NCI-H226 (cell line): Measurements from ENCODE around the gene PNCK.
"Not testable (repeated sequence)": the region's sequence is repeated elsewhere in the genome, so short reads cannot be mapped to it uniquely, and the experiment has no call there.

Experiments used
- DNase-seq: peaks from one replicate; pipeline ENCODE4 v3.0.0-alpha.2; 2015

The PNCK gene

DNA sequence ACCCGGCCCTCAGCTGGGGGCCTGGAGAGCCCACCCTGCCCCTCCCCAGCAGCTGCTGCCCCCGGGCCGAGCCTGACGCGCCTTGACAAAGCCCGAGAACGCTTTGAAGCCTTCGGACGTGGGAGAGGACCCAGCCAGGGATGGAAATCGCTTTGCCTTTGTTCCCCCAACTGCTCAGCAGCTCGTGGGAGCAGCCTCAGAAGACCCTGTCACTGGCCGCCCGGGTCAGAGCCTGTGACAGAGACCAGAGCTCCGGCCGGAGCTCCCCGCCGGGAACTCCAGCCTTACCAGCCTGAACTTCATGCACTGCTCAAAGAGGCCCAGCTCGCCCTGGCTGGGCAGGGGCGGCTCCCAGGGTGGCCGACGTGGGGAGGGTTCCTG is 11.5 kb upstream of the PNCK start:
- DNase-seq = no peak

DNA sequence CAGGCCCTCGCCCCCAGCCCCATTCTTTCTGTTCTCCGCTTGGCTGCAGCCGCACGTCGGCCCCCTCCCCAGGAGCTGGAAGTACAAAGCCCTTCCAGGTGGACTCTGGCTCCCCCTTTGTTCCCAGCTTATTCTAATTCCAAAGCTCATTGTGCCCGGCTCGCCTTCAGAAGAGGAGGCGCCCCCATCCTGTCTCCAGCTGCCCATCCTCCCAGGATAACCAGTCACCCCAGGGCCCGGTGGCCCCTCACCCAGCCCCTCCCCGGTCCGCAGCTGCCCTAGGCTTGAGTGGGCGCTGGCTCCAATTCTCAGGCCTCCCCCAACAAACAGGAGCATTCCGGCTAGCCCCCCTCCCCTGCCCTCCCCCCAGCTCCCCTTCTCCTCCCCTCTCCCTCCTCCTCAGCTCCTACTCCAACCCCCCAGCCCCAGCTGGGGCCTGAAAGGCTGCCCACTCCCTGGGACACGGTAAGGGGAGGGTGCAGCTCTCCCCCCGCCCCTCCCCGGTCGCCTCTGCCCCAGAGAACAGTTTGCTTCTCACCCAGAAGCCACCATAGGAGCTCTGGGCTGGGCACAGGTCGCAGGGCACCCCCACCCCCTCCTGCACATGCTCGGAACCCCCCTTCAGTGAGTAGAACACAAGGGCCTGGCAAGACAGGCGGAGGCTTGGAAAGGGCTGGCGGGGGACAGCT is 11.0 kb upstream of the PNCK start:
- no peak for DNase-seq

DNA sequence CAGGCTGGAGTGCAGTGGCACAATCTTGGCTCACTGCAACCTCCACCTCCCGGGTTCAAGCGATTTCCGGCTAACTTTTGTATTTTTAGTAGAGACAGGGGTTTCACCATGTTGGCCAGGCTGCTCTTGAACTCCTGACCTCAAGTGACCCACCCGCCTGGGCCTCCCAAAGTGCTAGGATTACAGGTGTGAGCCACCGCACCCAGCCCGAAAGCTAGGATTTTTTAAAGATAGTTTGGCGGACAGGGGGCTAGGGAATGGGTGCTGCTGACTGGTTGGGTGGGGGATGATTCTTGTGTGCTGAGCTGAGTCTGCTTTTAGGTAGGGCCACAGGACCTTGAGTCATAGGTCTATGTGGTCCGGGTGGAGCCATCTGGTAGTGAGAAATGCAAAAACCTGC is 9.9 kb upstream of the PNCK start:
- not testable (repeated sequence) for DNase-seq

DNA sequence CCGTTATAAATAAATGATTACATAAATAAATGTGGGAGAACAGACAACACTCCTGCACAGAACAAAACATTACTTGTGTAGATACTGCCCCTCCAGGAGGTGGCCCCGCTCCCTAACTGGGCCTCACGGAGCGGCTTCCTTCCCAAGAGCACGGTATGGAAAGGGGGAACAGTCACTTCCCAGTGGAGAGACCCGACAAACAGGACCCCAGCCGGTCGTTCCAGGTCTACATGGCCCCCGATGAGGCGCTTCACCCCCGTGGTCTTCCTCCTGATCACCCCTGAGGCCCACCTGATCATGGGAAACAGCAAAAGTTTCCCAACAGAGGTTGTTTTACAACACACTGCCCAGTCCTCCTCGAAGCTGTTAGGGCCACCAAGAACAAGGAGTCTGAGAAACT is 7.6 kb upstream of the PNCK start:
- DNase-seq = no peak

DNA sequence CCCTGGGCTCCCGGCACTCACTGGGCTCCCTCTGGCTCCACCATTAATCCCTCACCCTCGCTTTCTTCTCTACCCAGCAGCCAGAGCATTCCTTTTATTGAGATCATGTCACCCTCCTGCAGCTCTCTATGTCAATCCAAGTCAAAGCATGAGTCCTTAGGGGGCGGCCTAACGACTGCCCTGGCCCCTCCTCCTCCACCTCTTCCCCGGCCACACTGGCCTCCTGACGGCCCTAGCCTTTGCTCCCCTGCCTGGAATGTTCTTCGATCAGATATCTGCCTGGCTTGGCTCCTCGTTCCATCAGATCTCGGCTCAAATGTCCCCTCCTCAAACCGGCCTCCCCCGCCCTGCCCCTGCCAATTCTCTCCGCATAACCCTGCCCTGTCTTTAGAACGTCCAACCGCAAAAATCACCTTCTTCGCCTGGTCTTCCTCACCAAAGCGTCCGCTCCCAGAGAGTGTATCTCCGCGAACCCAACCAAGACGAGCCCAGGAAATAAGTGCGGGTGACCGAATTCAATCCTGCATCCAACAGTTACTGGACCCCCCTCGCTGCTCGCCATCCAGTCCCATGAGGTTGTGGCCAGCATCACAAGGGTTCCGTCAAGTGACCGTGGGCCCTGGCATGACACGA is 722 bp upstream of the PNCK start:
- no peak for DNase-seq

DNA sequence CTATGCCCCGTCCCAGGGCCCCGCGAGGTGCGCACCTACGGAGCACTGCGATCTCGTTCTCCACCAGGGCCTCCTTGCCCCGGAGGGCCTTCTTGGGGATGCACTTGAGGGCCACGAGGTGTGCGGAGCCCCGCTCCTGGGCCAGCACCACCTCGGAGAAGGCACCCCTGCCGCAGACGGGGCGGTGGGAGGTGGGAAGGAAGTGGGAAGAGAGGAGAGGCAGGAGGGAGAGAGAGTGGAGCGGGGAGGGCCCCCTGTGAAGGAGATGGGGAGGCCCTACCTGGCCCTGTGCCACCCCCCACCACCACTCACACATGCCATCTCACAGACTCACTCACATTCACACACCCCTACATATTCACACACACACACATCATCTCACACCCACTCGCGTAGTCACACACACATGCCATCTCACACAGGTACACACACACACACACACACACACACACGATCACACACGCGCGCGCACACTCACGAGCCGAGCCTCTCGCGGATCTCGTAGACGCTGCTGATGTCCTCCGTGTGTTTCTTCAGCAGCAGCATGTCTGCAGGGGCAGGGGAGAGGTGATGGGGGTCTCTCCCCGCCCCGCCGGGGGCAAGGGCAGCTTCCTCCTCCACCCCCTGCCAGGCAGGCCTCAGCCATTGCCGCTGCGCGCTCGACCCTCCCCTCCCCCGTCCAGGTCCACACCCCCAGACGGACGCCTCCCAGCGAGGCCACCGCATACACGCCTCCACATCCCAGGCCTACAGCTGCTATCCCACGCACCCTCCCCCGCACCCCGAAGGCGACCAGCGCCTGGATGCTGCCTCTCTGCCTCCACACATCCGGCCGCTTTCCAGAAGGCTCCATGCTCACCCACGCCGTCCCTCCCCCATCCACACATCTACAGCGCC is 834 bp downstream of the PNCK start:
- DNase-seq = no peak

DNA sequence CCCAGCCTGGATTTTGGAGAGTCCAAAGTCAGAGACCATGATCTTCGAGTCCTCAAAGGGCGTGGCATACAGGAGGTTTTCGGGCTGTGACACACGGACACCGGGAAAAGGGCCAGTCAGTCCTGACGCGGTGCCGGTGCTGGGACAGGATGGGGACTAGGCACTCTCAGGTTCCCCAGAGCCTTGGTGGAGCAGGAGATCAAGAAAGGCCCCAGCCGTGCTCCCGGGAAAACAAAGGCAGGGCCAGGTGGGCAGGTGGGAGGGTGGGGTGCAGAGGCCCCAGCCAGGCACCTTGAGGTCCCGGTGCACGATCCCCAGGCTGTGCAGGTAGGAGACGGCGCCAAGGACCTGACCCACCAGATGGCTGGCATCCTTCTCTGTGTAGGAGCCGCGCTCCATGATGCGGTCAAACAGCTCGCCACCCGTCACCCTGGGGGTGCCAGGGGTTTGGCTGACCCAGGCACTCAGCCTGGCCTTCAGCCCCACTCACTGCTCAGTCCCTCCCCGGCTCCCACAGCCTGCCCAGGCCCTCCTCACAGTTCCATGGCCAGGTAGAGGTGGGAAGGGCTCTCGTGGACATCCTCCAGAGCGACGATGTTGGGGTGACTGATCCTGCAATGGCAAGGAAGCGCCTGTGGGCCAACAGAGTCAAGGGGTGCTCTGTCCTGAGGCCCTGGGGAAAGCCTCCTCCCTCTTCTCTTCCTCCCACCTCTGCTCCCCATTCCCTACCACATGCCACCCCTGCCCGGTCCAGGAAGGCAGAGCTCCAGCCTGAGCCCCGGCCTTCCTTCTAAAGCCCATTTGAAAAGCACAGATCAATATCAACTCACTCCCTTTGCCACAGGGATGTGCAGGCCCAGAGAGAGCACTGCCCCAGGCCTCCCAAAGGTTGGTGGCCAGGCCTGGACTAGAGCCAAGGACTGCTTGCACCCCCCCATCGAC is 1.8 kb downstream of the PNCK start:
- DNase-seq = no peak

DNA sequence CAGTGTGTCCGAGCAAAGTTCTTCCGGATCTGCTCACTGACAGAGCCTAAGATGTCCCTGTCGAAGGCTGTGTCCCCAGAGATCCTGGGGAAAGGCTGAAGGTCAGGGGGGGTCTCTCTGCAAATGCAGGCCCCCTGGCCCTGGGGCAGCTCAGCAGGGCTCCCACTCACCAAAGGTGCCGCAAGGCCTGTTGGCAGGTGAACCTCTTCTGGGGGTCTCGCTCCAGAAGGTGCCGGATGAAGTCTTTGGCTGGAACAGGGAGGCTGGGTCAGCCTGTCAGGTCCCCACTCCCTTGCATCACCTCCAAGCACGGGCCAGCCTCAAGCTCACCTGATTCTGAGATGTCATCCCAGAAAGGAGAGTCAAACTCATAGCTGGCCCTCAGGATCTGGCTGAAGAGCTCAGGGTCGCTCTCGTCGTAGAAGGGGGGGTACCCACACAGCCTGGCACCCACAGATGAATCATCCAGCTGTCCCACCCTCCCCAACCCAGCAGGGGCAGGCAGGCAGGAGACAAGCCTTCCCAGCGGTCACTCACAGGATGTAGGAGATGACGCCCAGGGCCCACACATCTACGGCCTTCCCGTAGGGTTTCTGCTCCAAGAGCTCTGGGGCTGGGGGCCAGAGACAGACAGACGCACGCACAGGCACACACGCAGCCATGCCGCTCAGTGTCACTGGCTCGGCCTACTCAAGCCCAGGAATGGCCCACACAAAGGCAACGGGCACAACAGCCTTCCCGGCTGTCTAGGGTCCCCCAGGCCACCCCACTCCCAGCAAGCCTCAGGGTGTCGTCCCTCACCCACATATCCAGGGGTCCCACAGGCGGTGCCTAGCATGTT is 2.6 kb downstream of the PNCK start:
- no peak for DNase-seq

DNA sequence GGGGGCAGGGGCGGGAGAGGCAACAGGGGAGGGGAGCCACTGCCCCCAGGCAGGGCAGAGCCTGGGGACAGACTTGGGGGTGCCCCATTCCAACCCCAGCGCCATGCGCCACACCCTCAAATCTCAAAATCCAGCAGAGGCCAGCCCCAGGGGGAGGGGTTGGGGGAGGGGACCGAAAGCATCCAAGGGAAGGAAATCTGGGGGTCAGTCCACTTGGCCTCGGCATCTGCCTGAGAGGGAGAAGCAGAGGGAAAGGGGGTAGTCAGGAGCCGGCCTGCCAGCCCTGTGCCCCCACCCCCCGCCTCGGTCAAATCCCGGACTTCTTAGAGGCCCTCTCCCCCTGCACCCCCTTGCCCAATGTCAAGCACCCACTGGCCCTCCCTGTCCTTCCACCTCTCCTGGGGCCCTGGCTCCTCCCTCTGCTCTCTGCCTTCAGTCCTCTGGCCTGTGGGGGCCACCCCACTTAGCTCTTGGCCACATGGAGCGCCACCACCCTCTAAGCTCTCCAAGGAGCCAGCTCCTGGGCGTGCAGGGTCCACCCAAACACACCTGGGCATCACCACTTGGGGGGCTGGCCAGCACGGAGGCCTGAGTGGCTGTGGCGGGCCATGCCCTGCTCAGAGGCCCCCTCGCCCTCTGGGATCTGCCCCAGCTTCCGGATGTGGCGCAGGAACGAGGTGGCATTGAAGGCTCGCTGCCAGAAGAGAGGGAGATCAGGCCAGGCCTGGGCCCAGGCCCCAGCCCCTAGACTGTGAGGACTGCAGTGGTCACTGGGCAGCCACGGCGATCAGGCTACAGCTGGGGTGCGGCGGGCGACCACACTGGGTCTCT is 3.5 kb downstream of the PNCK start:
- DNase-seq = no peak

DNA sequence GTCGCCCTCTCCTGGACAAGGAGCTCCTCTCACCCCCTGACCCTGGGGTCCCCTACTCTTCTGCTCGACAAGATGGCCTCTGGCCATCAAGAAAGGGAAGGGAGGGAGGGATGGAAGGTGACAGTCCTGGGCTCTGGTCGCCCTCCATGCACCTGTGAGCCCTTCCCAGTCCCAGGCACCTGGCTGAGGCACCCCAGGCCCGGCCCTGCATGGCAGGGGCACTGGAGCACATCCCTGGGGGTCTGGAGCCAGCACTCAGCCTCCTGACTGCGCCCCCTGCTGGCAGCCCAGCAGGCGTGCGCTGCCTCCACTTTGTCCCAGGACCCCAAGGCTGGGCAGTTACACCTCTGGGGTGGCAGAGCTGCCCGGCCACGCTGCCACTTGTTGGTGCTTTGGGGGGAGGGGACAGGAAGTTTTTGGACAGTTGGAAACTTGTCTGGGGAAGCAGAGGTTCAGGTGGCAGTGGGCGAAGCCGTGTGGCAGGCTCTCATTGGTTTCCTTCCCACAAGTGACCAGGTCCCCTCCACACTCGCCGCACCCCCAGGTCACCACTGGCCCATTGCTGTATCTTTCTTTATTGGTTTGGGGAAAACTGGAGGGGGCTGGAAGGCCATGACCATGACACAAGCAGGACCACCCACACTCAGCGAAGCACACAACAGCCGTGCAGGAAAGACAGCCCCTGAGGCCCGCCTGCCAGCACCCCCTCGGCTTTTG is 4.3 kb downstream of the PNCK start:
- DNase-seq = no peak

DNA sequence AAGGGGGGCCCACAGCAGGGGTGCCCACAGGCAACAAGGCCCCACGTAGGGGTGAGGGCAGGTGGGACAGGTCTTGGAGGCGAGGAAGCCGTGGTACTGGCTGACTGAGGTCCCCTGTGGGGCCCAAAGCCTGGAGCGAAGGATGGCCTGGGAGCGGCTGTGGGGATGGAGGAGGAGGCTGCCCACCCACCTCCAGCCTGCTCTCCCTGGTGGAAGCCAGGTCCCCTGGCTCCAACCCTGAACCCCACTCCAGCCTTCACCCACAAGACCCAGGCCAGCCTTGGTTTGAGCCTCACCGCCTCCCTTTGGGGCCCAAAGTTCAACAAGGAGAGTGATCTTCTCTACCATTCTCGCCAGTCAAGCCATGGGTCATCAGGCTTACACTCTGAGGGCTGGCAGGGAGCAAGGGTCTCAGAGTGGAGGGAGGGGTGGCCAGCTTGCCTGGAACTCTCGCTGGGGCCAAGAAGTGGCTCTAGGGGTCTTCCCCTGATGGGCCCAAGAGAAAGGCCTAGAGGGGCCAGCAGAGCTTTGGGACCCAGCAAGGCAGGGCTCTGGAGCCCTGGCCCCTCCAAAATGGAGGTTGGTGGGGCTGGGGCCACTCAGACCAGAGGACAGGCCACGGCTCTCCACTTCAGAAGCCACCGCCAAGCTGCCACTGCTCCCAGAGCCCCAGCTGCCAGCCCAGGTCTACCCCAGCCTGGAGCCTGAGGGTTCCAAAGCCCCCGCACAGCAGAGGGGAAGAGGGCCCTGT is 5.0 kb downstream of the PNCK start:
- DNase-seq = no peak

DNA sequence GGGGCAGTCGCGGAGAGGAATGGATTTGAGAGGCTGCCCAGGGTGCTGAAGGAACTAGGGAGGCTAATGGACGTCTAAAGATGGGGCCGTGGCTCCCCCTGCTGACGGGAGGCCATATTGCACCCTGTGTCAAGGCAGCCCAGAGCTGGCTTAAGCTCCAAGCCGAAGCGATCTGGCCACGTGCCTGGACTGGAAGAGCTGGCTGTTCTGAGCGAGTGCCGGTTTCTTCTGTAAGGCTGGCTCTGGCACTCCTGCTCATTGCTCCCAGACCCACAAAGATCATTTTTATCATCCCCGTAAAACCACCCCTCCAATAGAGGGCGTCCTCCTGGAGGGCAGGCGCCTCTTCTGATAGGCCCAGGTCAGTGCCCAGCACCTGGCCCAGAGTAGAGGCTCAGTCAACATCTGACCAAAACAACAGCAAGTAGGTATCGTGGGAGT is 5.6 kb downstream of the PNCK start:
- peak; percentile 47 for DNase-seq

DNA sequence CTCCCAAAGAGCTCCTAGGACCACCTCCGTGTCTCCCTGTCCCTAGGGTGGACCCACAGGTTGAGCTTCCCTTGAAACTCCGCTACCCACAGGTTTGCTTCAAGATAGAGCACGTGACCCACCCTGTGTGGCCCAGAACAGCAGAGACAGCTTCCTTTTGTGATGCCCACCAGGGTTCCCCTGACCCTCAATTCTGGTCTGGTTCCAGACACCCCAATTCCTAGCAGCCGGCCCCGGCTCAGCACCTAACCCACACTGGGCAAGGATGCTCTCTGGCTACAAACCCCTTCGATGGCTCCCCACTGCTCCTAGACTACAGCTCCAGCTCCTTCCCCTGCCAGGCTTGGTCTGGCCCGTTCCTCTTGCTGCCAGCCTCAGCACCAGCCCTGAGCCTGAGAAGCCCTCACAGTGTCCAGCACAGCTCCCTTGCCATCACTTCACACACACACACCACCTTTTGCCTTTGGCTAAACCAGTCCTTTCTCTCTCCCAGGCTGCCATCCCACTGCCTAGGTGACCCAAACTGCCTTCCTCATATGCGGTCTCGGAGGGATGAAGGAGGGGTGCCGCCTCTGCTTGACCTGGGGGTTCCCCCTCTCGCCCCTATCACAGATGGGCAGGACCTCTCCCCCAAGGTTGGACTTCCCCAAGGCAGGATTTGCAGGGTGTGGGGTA is 6.2 kb downstream of the PNCK start:
- DNase-seq = no peak

DNA sequence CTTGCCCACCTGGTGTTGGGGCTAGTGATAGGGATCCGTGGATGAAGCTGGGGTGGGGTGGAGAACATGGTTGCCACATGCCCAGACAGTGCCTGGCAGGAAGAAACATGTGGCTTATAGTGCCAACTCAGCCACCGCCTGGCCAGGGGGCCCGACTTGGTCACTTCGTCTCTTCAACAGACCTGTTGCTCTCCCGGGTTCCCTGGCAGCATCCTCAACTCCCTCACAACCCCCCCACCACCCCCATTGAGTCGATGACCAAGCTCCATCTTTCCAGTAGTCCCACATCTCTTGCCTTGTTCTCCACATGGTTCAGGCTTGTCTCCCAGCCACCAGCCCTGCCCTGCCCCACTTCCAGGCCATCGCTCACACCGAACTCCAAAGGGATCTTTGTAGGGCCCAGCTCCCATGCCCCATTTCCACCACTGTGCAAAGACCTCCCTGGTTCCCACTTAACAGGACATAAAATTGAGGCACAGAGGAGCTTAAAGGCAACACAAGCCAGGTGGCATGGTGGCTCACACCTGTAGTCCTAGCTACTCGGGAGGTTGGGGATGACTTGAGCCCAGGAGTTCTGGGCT is 7.8 kb downstream of the PNCK start:
- DNase-seq = no peak

DNA sequence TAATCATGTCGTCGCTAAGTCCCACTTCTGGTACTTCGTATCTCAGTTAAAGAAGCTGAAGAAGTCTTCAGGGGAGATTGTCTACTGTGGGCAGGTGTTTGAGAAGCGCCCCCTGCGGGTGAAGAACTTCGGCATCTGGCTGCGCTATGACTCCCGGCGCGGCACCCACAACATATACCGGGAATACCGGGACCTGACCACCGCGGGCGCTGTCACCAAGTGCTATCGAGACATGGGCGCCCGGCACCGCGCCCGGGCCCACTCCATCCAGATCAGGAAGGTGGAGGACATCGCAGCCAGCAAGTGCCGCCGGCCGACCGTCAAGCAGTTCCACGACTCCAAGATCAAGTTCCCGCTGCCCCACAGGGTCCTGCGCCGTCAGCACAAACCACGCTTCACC is 11.3 kb downstream of the PNCK start:
- DNase-seq = no peak

DNA sequence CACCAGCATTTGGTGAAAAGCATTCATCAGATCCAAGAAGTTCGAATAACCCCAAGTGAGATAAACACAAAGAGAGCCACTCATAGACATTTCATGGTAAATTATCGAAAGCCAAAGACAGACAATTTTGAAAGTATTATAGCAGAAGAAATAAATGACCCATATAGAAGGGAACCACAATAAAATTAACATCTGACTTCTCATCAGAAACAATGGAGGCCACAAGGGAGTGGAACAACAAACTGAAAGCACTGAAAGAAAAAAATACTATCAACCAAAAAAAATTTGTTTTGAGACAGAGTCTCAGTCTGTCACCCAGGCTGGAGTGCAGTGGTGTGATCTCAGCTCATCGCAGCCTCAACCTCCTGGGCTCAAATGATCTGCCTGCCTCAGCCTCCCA is 14.3 kb downstream of the PNCK start:
- no peak for DNase-seq

DNA sequence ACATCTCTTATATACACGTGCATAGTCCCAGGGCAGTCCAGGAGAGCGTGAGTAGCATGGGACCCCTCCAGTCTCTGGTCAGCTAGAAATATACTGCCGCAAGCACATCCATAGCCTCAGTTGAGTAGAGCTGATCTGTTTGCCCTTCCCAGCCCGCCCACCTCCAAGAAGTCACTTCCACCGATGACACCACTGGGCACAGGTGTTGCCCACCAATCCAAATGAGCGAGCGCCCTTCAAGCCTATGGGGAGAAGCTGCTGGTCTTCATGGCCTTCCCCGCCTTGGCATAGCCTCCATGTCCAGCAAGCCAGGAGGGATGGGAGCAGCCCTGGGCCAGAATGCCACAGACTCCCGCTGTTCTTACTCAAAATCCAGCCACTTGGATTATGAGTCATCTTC is 16.5 kb downstream of the PNCK start:
- no peak for DNase-seq

DNA sequence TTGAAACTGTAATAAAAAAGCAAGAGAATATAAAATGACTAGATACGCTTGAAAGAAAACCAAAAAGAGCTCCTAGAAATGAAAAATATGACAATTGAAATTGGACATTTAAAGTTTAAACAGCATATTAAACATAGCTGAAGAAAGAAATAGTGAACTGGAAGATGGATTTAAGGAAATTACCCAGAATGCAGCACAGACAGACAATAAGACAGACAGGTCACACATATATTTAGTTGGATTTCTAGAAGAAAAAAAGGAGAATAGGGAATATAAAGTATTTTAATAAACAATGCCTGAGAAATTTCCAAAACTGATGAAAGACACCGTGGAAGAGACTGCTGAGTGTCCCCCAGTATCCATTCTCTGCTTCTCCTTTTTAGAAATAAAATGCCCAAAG is 20.1 kb downstream of the PNCK start:
- DNase-seq = no peak
